Endothelial cell of umbilical vein (primary cell): ENCODE measurements around the gene PITX2.

Source experiments
- CTCF ChIP-seq, 2 donors: IDR thresholded peaks; 1 replicate in 1 of 2; 2 replicates in 1 of 2; pipeline ENCODE4 v1.5.1; 2011; ENCODE audit warnings: low read length in 2 of 2, mild to moderate bottlenecking in 2 of 2, moderate library complexity in 2 of 2, control low read depth in 1 of 2, inconsistent platforms in 1 of 2, low read depth in 1 of 2; ENCODE audit not compliant: insufficient read depth in 1 of 2; ENCODE audit errors: extremely low read depth in 1 of 2
- FOS ChIP-seq: IDR thresholded peaks from 2 replicates; pipeline ENCODE4 v1.6.1; 2011; ENCODE audit warnings: mild to moderate bottlenecking, low read length, moderate library complexity, borderline replicate concordance; ENCODE audit not compliant: insufficient read depth
- GATA2 ChIP-seq: IDR thresholded peaks from 2 replicates; pipeline ENCODE4 v1.7.0; 2011; ENCODE audit warnings: low read depth, mild to moderate bottlenecking, moderate library complexity, mixed read lengths, low read length; ENCODE audit not compliant: insufficient read length, insufficient read depth
- JUN ChIP-seq: IDR thresholded peaks from 2 replicates; pipeline ENCODE4 v1.6.1; 2011; ENCODE audit warnings: borderline replicate concordance, low read depth; ENCODE audit not compliant: insufficient read length, insufficient read depth
- POLR2A ChIP-seq: IDR thresholded peaks from 2 replicates; pipeline ENCODE4 v1.6.1; 2012; ENCODE audit warnings: low read depth, mild to moderate bottlenecking, control low read depth, low read length

DNA sequence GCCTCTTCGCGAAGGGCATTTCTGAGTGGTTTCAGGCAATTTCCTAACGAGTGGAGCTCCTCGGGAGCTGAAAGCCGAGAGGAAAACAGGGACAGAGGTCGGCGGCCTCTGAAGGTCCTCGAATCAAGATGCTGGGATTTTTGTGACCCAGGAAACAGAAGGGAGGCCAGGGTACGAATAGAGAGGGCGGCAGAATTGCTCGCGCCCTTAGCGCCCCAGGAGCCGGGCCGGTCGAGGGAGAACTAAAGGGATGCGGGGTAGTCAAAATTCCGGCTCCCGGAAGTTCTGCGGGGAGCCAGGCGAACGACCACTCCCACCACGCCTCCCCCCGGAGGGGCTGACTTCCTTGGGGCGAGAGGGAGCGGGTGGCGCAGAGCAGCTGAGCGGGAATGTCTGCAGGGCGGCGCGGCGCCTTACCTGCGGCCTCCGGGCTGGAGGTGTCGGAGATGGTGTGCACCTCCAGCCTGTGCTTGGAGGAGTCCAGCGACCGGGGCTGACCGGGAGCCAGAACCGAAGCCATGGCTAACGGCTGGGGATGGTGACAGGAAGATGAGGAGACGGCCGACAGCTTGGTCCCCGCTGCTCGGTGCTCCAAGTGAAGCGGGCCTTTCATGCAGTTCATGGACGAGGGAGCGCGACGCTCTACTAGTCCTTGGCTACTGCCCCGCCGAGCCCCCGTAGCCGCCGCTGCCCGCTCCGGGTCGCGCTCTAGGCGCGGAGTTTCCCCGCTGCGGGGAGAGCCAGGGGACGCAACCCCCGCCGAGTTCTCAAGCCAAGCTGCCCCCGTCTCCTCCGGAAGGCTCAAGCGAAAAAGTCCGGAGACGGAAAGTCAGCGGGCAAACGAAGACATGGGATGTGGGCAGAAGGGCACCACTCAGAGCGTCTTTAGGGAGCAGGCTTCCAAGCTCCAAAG lies 782 bp downstream of the PITX2 start:
- TF ChIP-seq POLR2A (no peak), CTCF (IDR thresholded peaks at IDR 0.05; ENCODE audit: extremely low read depth in 1 of 2, insufficient read depth in 1 of 2, low read depth in 1 of 2, low read length in 2 of 2) (no peak), GATA2 (no peak), JUN (no peak), FOS (no peak)
